SU-DHL-6 (cell line): ENCODE results near the gene NIP7.

Experiments used
- H2AFZ ChIP-seq: fragments of 200-600 bp; sonication (generic); 2 replicates; pipeline ENCODE4 v1.6.1; 2014; ENCODE audit warnings: low read depth, mild to moderate bottlenecking, moderate library complexity, mixed read lengths, antibody characterized with exemption, low read length; ENCODE audit not compliant: severe bottlenecking
- H3F3A ChIP-seq: fragments of 200-600 bp; shearing (Covaris generic); 2 replicates; pipeline ENCODE4 v1.6.0; 2016; ENCODE audit warnings: antibody characterized with exemption, mild to moderate bottlenecking; ENCODE audit not compliant: insufficient read depth
- H3K27ac ChIP-seq: fragments of 200-600 bp; sonication (generic); 2 replicates; pipeline ENCODE4 v1.5.1; 2016; ENCODE audit warnings: low read depth, mild to moderate bottlenecking, low read length, moderate library complexity, mixed read lengths
- H3K27me3 ChIP-seq: fragments of 200-600 bp; sonication (generic), shearing (Covaris generic); 2 replicates; pipeline ENCODE4 v1.6.0; 2014; ENCODE audit warnings: mild to moderate bottlenecking, low read length
- H3K36me3 ChIP-seq: fragments of 200-600 bp; sonication (generic); 2 replicates; pipeline ENCODE4 v1.6.1; 2014; ENCODE audit warnings: mild to moderate bottlenecking, low read length, mixed read lengths
- H3K4me2 ChIP-seq: fragments of 300-600, 200-600 bp; shearing (Covaris generic), sonication (generic); 2 replicates; pipeline ENCODE4 v1.6.0; 2014; ENCODE audit warnings: low read length, low read depth, mild to moderate bottlenecking; ENCODE audit not compliant: poor library complexity, severe bottlenecking
- H3K4me3 ChIP-seq: fragments of 200-600 bp; sonication (generic); 2 replicates; pipeline ENCODE4 v1.5.1; 2014; ENCODE audit warnings: antibody characterized with exemption, low read length, mild to moderate bottlenecking, mixed read lengths; ENCODE audit not compliant: insufficient read depth, poor library complexity, severe bottlenecking
- H3K79me2 ChIP-seq: fragments of 200-600 bp; sonication (generic); 2 replicates; pipeline ENCODE4 v1.6.1; 2014; ENCODE audit warnings: mild to moderate bottlenecking, low read length, moderate library complexity; ENCODE audit not compliant: insufficient read depth
- H3K9ac ChIP-seq: fragments of 200-600 bp; sonication (generic); 2 replicates; pipeline ENCODE4 v1.7.0; 2014; ENCODE audit warnings: mild to moderate bottlenecking, low read length
- H3K9me2 ChIP-seq: fragments of 200-600 bp; sonication (generic); replicated peaks from 2 replicates; pipeline ENCODE4 v1.6.1; 2014; ENCODE audit warnings: low read length; ENCODE audit not compliant: insufficient read depth
- H3K9me3 ChIP-seq: fragments of 200-600 bp; sonication (generic); 2 replicates; pipeline ENCODE4 v1.6.1; 2014; ENCODE audit warnings: low read length, mixed read lengths; ENCODE audit not compliant: insufficient read depth
- H4K20me1 ChIP-seq: fragments of 200-600 bp; sonication (generic); 2 replicates; pipeline ENCODE4 v1.6.1; 2014; ENCODE audit warnings: low read depth, mild to moderate bottlenecking, antibody characterized with exemption, low read length, moderate library complexity, mixed read lengths
- EZH2phosphoT487 ChIP-seq: fragments of 200-600 bp; sonication (generic), shearing (Covaris generic); conservative IDR thresholded peaks from 2 replicates; pipeline ENCODE4 v1.6.1; 2018; ENCODE audit warnings: mild to moderate bottlenecking, antibody characterized with exemption, low read length, moderate library complexity, mixed read lengths
- TF ChIP-seq, protein P1 (sequence below): fragments of 200-600 bp; sonication (generic); IDR thresholded peaks from one replicate; pipeline ENCODE4 v1.5.1; 2017; ENCODE audit warnings: antibody characterized with exemption, mild to moderate bottlenecking, low read length, moderate library complexity; ENCODE audit not compliant: insufficient read depth, poor library complexity, severe bottlenecking

NIP7 gene

DNA sequence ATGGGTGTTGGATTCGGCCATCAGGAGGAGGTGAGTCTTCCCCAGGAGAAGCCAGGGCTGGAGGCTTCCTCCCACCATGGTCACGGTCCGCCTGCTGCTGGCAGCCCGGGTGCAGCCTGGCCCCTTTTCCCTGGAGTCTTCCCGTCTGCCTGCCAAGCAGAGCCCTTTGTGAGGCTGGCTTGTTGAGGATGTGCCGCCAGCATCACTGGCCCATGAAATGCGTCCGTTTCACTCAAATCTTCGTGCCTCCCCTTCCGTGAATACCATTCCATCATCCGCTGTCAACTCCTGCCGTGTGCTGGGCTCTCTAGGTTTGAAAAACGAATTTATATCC, 18.9 kb upstream of the NIP7 start:
- Histone ChIP-seq H3F3A (no peaks in the 10 kb centered on the region), H3K9me3 (no peaks in the 10 kb centered on the region), H3K9me2 (no peaks in the 10 kb centered on the region), H3K4me3 (no peak overlapping the region), H4K20me1 (peaks cover 3% of the 10 kb centered on the region; the same call in 1 of the 2 replicates), H3K27ac (no peak overlapping the region), H3K4me2 (no peak overlapping the region), H3K79me2 (peaks cover 22% of the 10 kb centered on the region), H3K27me3 (no peaks in the 10 kb centered on the region), H3K9ac (no peak overlapping the region), H3K36me3 (no peaks in the 10 kb centered on the region), H2AFZ (no peak overlapping the region)
- no peak for TF ChIP-seq EZH2phosphoT487
- TF ChIP-seq, protein P1, sequence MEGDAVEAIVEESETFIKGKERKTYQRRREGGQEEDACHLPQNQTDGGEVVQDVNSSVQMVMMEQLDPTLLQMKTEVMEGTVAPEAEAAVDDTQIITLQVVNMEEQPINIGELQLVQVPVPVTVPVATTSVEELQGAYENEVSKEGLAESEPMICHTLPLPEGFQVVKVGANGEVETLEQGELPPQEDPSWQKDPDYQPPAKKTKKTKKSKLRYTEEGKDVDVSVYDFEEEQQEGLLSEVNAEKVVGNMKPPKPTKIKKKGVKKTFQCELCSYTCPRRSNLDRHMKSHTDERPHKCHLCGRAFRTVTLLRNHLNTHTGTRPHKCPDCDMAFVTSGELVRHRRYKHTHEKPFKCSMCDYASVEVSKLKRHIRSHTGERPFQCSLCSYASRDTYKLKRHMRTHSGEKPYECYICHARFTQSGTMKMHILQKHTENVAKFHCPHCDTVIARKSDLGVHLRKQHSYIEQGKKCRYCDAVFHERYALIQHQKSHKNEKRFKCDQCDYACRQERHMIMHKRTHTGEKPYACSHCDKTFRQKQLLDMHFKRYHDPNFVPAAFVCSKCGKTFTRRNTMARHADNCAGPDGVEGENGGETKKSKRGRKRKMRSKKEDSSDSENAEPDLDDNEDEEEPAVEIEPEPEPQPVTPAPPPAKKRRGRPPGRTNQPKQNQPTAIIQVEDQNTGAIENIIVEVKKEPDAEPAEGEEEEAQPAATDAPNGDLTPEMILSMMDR: no peak

DNA sequence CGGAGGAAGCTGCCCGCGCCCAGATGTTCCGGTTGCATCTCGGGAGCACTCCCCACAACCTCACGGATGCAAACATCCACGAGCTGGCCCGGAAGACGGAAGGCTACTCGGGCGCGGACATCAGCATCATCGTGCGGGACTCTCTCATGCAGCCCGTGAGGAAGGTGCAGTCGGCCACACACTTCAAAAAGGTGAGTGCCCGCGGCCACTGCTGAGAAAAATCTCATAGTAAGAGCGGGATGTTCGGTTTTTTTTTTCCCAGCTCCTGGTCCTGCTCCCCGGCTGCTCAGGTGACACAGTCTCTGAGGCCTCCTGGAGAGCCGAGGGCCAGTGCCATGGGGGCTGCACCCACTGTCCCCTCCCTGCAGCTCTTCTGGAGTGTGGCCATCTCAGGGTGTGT, 18.5 kb upstream of the NIP7 start:
- Histone ChIP-seq H3K9me2 (no peaks in the 10 kb centered on the region), H3K27ac (no peak overlapping the region), H3K79me2 (peaks cover 26% of the 10 kb centered on the region), H3K4me2 (no peak overlapping the region), H4K20me1 (peaks cover 3% of the 10 kb centered on the region; the same call in 1 of the 2 replicates), H2AFZ (no peak overlapping the region), H3K4me3 (no peak overlapping the region), H3K9ac (no peak overlapping the region), H3K27me3 (no peaks in the 10 kb centered on the region), H3K36me3 (no peaks in the 10 kb centered on the region), H3K9me3 (no peaks in the 10 kb centered on the region), H3F3A (0 out of 2 replicates have a peak, but pooled peaks cover under 1% of the 10 kb centered on the region)
- TF ChIP-seq EZH2phosphoT487: no peak

DNA sequence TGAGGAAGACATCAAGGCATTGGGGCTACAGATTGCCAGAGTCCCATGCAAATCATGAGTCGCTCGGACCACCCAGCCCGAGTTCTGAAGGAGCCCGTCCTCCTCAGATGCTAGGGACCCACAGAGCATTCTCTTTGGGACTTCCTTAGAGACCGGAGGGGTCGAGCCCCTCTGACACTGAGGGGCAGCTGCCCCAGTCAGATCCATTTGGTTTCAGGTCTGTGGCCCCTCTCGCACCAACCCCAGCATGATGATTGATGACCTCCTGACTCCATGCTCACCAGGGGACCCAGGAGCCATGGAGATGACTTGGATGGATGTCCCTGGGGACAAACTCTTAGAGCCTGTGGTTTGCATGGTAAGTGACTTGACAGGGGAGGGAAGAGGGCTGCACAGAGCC, 17.2 kb upstream of the NIP7 start:
- Histone ChIP-seq H3K27me3 (no peaks in the 10 kb centered on the region), H2AFZ (no peak overlapping the region)

DNA sequence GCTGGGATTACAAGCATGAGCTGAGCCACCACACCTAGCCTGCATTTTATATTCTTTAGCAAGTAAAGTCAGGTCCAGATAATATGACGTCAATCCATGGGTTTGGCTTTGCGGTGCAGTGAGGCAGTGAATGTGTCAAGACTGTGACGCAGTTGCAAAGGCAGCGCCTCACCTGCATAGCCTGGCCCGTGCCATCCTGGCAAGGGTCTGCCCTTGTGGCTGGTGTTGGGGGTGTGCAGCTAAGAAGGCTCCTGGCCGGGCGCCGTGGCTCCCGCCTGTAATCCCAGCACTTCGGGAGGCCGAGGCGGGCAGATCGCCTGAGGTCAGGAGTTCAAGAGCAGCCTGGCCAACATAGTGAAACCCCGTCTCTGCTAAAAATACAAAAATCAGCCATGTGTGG, 16.2 kb upstream of the NIP7 start:
- peaks cover 9% of the 10 kb centered on the region for H3F3A ChIP-seq
- H3K4me2 ChIP-seq: no peak overlapping the region
- no peak for TF ChIP-seq EZH2phosphoT487
- TF ChIP-seq, protein P1: no peak
- H3K9me3 ChIP-seq: no peaks in the 10 kb centered on the region
- H3K4me3 ChIP-seq: no peak overlapping the region
- peaks cover 48% of the 10 kb centered on the region for H3K79me2 ChIP-seq
- H3K9me2 ChIP-seq: no peaks in the 10 kb centered on the region
- no peaks in the 10 kb centered on the region for H3K27me3 ChIP-seq
- no peak overlapping the region for H3K9ac ChIP-seq
- H4K20me1 ChIP-seq: peaks cover 7% of the 10 kb centered on the region; the same call in 1 of the 2 replicates
- H2AFZ ChIP-seq: no peak overlapping the region
- peaks cover 3% of the 10 kb centered on the region; the same call in 1 of the 2 replicates for H3K36me3 ChIP-seq
- no peak overlapping the region for H3K27ac ChIP-seq

More for the DNA sequence above, 17.2 kb upstream of the NIP7 start:
- Histone ChIP-seq H3K9me3 (no peaks in the 10 kb centered on the region), H3K27ac (no peak overlapping the region), H3K79me2 (peaks cover 39% of the 10 kb centered on the region), H3K4me3 (no peak overlapping the region), H3K36me3 (peaks cover 3% of the 10 kb centered on the region; the same call in 1 of the 2 replicates), H3K9ac (no peak overlapping the region), H3K9me2 (no peaks in the 10 kb centered on the region), H4K20me1 (peaks cover 3% of the 10 kb centered on the region; the same call in 1 of the 2 replicates), H3F3A (peaks cover 9% of the 10 kb centered on the region), H3K4me2 (no peak overlapping the region)
- TF ChIP-seq EZH2phosphoT487: no peak
- TF ChIP-seq, protein P1: no peak
